K562 (cell line): ENCODE results near the gene PAQR4. TPM values are rescaled to one million over a fixed set of nuclear protein-coding genes. Genes with fewer than 3 reads are reported as not detected.
A peak's percentile ranks its signal among the peaks of the same experiment; 100 is the strongest.

Experiments used
- BHLHE40 ChIP-seq: IDR thresholded peaks from 2 replicates; pipeline ENCODE4 v1.6.1; 2011; ENCODE audit warnings: low read length, improper control_type of control experiment
- CTBP1 ChIP-seq: fragments of 450-650 bp; IDR thresholded peaks from 2 replicates; pipeline ENCODE4 v1.6.1; 2016; ENCODE audit warnings: borderline replicate concordance
- E4F1 ChIP-seq: fragments of 250-450 bp; sonication (Bioruptor Pico); IDR thresholded peaks from 2 replicates; pipeline ENCODE4 v1.5.0; 2021; ENCODE audit warnings: mild to moderate bottlenecking, borderline replicate concordance
- ETV1 ChIP-seq: fragments of 450-650 bp; conservative IDR thresholded peaks from 2 replicates; pipeline ENCODE4 v1.6.1; 2016; ENCODE audit warnings: missing genetic modification characterization, control low read depth, low read depth, missing compliant biosample characterization
- LCOR ChIP-seq: sonication (generic); formaldehyde crosslinking; IDR thresholded peaks from 2 replicates; pipeline ENCODE4 v1.8.0; 2022; ENCODE audit warnings: mild to moderate bottlenecking, missing genetic modification reagents
- MYC ChIP-seq, 2 experiments: fragments of 250-450 bp in 1 of 2; sonication (Bioruptor Pico) in 1 of 2; IDR thresholded peaks; 2 replicates each; pipeline versions ENCODE4 v1.5.1 to v1.6.1; 2012 to 2021; ENCODE audit warnings: low read depth in 2 of 2, borderline replicate concordance in 1 of 2, improper control_type of control experiment in 1 of 2, low read length in 1 of 2, mild to moderate bottlenecking in 1 of 2, moderate library complexity in 1 of 2
- POLR2AphosphoS5 ChIP-seq: IDR thresholded peaks from 2 replicates; pipeline ENCODE4 v1.6.1; 2011; ENCODE audit warnings: mild to moderate bottlenecking, low read depth, low read length, moderate library complexity; ENCODE audit not compliant: control insufficient read depth, insufficient read depth
- SP1 ChIP-seq: sonication (generic); formaldehyde crosslinking; IDR thresholded peaks from 2 replicates; pipeline ENCODE4 v1.8.1; 2022; ENCODE audit warnings: mild to moderate bottlenecking, missing genetic modification reagents
- TOE1 ChIP-seq, 2 experiments: fragments of 450-650 bp in 1 of 2; sonication (generic) in 1 of 2; formaldehyde crosslinking in 1 of 2; IDR thresholded peaks; 2 replicates each; pipeline versions ENCODE4 v1.7.1 to v1.8.0; 2016 to 2022; ENCODE audit warnings: borderline replicate concordance in 2 of 2, mild to moderate bottlenecking in 2 of 2, antibody characterized with exemption in 1 of 2, inconsistent platforms in 1 of 2, low read depth in 1 of 2, missing genetic modification reagents in 1 of 2, moderate library complexity in 1 of 2
- ZNF212 ChIP-seq: fragments of 450-650 bp; formaldehyde crosslinking; IDR thresholded peaks from 2 replicates; pipeline ENCODE4 v1.4.0; 2020; ENCODE audit warnings: mild to moderate bottlenecking
- ZNF79 ChIP-seq: fragments of 250-450 bp; sonication (Bioruptor Pico); IDR thresholded peaks from 2 replicates; pipeline ENCODE4 v1.4.0; 2020; ENCODE audit warnings: low read depth, mild to moderate bottlenecking, moderate library complexity
- polyA plus RNA-seq, 8 experiments: library from polyadenylated mRNA; depleted of rRNA in 4 of 8; stranded (reverse) in 5 of 8; unstranded in 3 of 8; fragments of >200 nt; fragmentation: Nextera tagmentation in 2 of 8; fragmentation: Illumina TruSeq in 1 of 8; extraction: Ambion mirVana in 2 of 8; extraction: Trizol in 1 of 8; gene quantifications; 2 replicates each; pipeline versions ENCODE4 v1.2.1 to v1.2.3, GENCODE V29; 2011 to 2014; ENCODE audit warnings: inconsistent platforms in 1 of 8, missing spikeins in 1 of 8
- total RNA-seq, 7 experiments: library from RNA; depleted of rRNA in 6 of 7; stranded (reverse); fragments of >200 nt in 6 of 7; fragmentation: Illumina TruSeq in 2 of 7; extraction: Trizol in 2 of 7; gene quantifications; 2 replicates each; pipeline versions ENCODE4 v1.2.1 to v1.2.3, GENCODE V29; 2011 to 2021; ENCODE audit warnings: low replicate concordance in 1 of 7
- TF ChIP-seq, protein P1 (sequence below): fragments of 450-650 bp; IDR thresholded peaks from 2 replicates; pipeline ENCODE4 v1.6.1; 2016; ENCODE audit warnings: low read depth
- TF ChIP-seq, protein P2 (sequence below), 2 experiments: fragments of 450-650 bp in 1 of 2; sonication (generic) in 1 of 2; formaldehyde crosslinking; conservative IDR thresholded peaks; 2 replicates each; pipeline versions ENCODE4 v1.4.0 to v1.8.1; 2020 to 2022; ENCODE audit warnings: mild to moderate bottlenecking in 1 of 2, missing genetic modification reagents in 1 of 2

PAQR4 gene
- total and polyA plus RNA-seq, 9 of the 15 experiments (the other 6 are each of a cell fraction or from before 2014, with no cell fraction given), result 0.62 to 40.4 (median 19.5) TPM

- TF ChIP-seq E4F1 (CRISPR knock-in tag), result no peak
- no peak for TF ChIP-seq ZNF212
- TF ChIP-seq, protein P1, sequence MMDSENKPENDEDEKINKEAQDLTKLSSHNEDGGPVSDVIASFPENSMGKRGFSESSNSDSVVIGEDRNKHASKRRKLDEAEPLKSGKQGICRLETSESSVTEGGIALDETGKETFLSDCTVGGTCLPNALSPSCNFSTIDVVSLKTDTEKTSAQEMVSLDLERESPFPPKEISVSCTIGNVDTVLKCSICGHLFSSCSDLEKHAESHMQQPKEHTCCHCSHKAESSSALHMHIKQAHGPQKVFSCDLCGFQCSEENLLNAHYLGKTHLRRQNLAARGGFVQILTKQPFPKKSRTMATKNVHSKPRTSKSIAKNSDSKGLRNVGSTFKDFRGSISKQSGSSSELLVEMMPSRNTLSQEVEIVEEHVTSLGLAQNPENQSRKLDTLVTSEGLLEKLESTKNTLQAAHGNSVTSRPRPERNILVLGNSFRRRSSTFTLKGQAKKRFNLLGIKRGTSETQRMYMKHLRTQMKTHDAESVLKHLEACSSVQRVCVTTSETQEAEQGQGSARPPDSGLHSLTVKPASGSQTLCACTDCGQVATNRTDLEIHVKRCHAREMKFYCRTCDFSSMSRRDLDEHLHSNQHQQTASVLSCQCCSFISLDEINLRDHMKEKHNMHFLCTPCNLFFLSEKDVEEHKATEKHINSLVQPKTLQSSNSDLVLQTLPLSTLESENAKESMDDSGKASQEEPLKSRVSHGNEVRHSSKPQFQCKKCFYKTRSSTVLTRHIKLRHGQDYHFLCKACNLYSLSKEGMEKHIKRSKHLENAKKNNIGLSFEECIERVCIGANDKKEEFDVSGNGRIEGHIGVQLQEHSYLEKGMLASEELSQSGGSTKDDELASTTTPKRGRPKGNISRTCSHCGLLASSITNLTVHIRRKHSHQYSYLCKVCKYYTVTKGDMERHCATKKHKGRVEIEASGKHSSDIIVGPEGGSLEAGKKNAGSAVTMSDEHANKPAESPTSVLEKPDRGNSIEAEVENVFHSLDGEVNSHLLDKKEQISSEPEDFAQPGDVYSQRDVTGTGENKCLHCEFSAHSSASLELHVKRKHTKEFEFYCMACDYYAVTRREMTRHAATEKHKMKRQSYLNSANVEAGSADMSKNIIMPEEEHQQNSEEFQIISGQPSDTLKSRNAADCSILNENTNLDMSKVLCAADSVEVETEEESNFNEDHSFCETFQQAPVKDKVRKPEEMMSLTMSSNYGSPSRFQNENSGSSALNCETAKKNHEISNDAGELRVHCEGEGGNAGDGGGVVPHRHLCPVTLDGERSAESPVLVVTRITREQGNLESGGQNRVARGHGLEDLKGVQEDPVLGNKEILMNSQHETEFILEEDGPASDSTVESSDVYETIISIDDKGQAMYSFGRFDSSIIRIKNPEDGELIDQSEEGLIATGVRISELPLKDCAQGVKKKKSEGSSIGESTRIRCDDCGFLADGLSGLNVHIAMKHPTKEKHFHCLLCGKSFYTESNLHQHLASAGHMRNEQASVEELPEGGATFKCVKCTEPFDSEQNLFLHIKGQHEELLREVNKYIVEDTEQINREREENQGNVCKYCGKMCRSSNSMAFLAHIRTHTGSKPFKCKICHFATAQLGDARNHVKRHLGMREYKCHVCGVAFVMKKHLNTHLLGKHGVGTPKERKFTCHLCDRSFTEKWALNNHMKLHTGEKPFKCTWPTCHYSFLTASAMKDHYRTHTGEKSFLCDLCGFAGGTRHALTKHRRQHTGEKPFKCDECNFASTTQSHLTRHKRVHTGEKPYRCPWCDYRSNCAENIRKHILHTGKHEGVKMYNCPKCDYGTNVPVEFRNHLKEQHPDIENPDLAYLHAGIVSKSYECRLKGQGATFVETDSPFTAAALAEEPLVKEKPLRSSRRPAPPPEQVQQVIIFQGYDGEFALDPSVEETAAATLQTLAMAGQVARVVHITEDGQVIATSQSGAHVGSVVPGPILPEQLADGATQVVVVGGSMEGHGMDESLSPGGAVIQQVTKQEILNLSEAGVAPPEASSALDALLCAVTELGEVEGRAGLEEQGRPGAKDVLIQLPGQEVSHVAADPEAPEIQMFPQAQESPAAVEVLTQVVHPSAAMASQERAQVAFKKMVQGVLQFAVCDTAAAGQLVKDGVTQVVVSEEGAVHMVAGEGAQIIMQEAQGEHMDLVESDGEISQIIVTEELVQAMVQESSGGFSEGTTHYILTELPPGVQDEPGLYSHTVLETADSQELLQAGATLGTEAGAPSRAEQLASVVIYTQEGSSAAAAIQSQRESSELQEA, result no peak
- 0 out of 2 replicates have a peak, but pooled peaks have one; percentile 21 for TF ChIP-seq POLR2AphosphoS5
- TF ChIP-seq TOE1 (IDR thresholded peaks at IDR 0.05; ENCODE audit: borderline replicate concordance), result peak; percentile 60; the same call in 1 of the 2 replicates
- no peak for TF ChIP-seq TOE1 (CRISPR knock-in tag; IDR thresholded peaks at IDR 0.05; ENCODE audit: borderline replicate concordance, low read depth)
- no peak for TF ChIP-seq ZNF79 (CRISPR knock-in tag)
- TF ChIP-seq MYC (IDR thresholded peaks at IDR 0.05; ENCODE audit: low read depth, low read length), result peak; percentile 63
- TF ChIP-seq MYC (CRISPR knock-in tag; IDR thresholded peaks at IDR 0.05; ENCODE audit: borderline replicate concordance, low read depth), result no peak
- peak; percentile 71 for TF ChIP-seq SP1 (CRISPR knock-in tag)
- TF ChIP-seq LCOR, result peak; percentile 82; the same call in 1 of the 2 replicates
- TF ChIP-seq ETV1 (tag), result no peak
- peak; percentile 79 for TF ChIP-seq BHLHE40
- TF ChIP-seq, protein P2, sequence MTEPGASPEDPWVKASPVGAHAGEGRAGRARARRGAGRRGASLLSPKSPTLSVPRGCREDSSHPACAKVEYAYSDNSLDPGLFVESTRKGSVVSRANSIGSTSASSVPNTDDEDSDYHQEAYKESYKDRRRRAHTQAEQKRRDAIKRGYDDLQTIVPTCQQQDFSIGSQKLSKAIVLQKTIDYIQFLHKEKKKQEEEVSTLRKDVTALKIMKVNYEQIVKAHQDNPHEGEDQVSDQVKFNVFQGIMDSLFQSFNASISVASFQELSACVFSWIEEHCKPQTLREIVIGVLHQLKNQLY (CRISPR knock-in tag; conservative IDR thresholded peaks at IDR 0.05), result no peak
- peak; percentile 52; the same call in 1 of the 2 replicates for TF ChIP-seq CTBP1
Measured at GRCh38 chr16:2963723-2964474, 5.2 kb upstream of the PAQR4 start, which contains the start of gene KREMEN2 (continued).
